Astrocyte of the cerebellum (primary cell): ENCODE measurements around the gene ZNF614.
"Not testable (repeated sequence)": the region's sequence is repeated elsewhere in the genome, so short reads cannot be mapped to it uniquely, and the experiment has no call there.

Experiments used
- DNase-seq: peaks from one replicate; pipeline ENCODE4 v3.0.0-alpha.2; 2011; ENCODE audit warnings: low read depth
- H3K4me3 ChIP-seq: 2 replicates; pipeline ENCODE4 v1.5.1; 2011; ENCODE audit warnings: mild to moderate bottlenecking, low read depth, low read length, moderate library complexity
- in situ Hi-C: cut with HindIII; loops from 2 replicates; pipeline ENCODE4 v1.10.0; 2017; ENCODE audit warnings: low sequenced_read_pairs
- TF ChIP-seq, protein P1 (sequence below): IDR thresholded peaks from 2 replicates; pipeline ENCODE4 v1.5.1; 2012; ENCODE audit warnings: low read length, low read depth, moderate library complexity, mild to moderate bottlenecking; ENCODE audit errors: missing control alignments

Gene ZNF614

DNA sequence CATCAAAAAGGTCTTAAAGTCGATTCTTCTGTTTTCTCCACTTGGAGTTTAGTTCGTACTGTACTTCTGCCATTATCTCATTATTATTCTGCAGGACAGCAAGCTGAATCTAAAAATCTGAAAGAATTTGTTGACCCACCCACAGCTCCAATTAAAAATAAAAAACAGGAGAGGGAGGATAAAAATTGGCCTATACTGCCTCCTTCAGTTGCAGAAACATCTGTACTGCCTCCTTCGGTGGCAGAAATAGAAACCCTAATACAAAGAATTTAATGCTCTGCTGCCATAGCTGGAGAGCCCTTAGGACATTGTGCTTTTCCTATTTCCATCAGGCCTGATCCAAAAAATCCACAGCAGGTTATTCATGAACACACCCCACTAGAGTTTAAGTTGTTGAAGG is 51.3 kb downstream of the ZNF614 start:
- DNase-seq, result no peak
- no peak overlapping the region for H3K4me3 ChIP-seq
- TF ChIP-seq, protein P1, sequence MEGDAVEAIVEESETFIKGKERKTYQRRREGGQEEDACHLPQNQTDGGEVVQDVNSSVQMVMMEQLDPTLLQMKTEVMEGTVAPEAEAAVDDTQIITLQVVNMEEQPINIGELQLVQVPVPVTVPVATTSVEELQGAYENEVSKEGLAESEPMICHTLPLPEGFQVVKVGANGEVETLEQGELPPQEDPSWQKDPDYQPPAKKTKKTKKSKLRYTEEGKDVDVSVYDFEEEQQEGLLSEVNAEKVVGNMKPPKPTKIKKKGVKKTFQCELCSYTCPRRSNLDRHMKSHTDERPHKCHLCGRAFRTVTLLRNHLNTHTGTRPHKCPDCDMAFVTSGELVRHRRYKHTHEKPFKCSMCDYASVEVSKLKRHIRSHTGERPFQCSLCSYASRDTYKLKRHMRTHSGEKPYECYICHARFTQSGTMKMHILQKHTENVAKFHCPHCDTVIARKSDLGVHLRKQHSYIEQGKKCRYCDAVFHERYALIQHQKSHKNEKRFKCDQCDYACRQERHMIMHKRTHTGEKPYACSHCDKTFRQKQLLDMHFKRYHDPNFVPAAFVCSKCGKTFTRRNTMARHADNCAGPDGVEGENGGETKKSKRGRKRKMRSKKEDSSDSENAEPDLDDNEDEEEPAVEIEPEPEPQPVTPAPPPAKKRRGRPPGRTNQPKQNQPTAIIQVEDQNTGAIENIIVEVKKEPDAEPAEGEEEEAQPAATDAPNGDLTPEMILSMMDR, result no peak
- in situ Hi-C loops, result no loop called here

DNA sequence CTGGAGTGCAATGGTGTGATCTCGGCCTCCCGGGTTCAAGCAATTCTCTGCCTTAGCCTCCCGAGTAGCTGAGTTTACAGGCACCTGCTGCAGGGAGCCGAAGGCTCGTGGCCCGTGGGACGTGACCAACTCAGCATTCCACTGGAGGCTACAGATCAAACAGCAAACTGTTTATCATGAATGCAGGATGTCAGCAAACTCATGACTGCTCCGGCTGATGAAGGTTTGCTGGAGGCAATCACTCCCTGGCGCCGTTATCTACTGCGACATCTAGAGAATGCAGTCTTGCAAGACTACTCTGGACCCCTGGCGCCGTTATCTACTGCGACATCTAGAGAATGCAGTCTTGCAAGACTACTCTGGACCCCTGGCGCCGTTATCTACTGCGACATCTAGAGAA is 52.4 kb downstream of the ZNF614 start:
- in situ Hi-C loops, DNase-seq, H3K4me3 ChIP-seq: not testable (repeated sequence)

DNA sequence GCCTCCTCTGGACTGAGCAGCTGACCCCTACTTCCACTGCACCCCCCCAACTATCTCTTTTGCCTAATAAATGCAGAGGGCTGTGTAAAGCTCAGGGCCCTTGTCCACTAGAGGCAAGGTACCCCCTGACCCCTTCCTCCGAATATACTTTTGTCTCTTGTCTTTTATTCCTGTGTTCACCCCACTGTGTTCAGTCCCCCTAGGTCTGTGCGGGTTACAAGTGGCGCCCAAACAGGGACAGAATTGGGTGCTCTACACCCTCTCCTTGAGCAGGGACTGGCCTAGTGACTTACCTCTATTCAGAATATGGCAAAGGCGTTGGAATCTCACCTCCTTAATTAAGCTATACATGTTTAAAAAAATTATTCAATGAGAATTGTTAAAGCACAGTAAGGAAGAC is 56.6 kb downstream of the ZNF614 start:
- TF ChIP-seq, protein P1, result no peak
- in situ Hi-C loops, result no loop called here
- DNase-seq, result no peak
- H3K4me3 ChIP-seq, result no peak overlapping the region

DNA sequence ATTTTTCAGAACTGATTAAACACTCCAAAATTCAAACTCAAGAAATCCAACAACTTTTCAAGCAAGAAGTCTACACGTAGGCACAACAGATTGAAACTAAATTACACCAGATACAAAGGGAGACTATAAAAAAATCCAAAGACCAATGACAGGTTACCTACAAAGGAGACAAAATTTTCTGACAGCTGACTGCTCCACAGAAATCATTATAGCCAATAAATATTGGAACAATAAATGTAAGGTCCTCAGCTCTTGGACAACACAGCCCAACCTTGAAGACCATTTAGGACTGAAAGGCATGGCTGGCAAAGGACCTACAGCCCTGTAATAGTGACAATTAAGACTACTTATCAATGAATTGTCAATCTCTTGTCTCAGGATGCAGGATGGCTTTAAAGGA is 57.5 kb downstream of the ZNF614 start:
- in situ Hi-C loops, result no loop called here
- TF ChIP-seq, protein P1, result no peak
- H3K4me3 ChIP-seq, result no peak overlapping the region
- DNase-seq, result no peak

DNA sequence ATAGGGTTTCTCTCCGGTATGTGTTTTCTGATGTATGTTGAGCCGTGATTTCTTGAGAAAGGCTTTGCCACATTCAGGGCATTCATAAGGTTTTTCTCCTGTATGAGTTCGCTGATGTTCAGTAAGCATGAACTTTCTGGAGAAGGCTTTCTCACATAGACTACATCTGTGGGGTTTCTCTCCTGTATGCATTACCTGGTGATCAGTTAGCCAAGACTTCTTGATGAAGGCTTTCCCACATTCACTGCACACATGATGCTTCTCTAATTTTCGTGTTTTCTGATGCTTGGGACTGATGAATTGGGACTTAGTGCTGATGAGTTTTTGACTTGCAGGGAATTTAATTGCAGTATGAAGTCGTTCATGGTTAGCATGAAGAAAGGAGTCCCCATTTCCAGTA is 62.6 kb downstream of the ZNF614 start:
- in situ Hi-C loops, result no loop called here
- no peak for DNase-seq
- no peak overlapping the region for H3K4me3 ChIP-seq
- TF ChIP-seq, protein P1, result no peak
